Trophoblast cell (in vitro differentiated cells and primary cell): Measurements from ENCODE around the gene GRIPAP1.

Experiments used
- DNase-seq, 2 donors: peaks; one replicate each; pipeline ENCODE4 v3.0.0-alpha.2; 2016
- H2AFZ ChIP-seq: 2 replicates; pipeline ENCODE4 v1.6.1; 2013; ENCODE audit warnings: low read length, moderate library complexity, mild to moderate bottlenecking; ENCODE audit not compliant: insufficient read depth, poor library complexity
- H2AK5ac ChIP-seq: 2 replicates; pipeline ENCODE4 v1.6.1; 2013; ENCODE audit warnings: mild to moderate bottlenecking, low read length
- H2BK120ac ChIP-seq: 2 replicates; pipeline ENCODE4 v1.6.1; 2013; ENCODE audit warnings: low read length, mild to moderate bottlenecking, moderate library complexity; ENCODE audit not compliant: insufficient read depth, poor library complexity
- H2BK12ac ChIP-seq: 2 replicates; pipeline ENCODE4 v1.6.1; 2013; ENCODE audit warnings: mild to moderate bottlenecking, low read length, moderate library complexity
- H2BK5ac ChIP-seq: 2 replicates; pipeline ENCODE4 v1.6.1; 2013; ENCODE audit warnings: low read length, low read depth, moderate library complexity, mild to moderate bottlenecking; ENCODE audit not compliant: poor library complexity
- H3K14ac ChIP-seq: 2 replicates; pipeline ENCODE4 v1.6.1; 2013; ENCODE audit warnings: mild to moderate bottlenecking, low read length
- H3K18ac ChIP-seq: 2 replicates; pipeline ENCODE4 v1.6.1; 2013; ENCODE audit warnings: mild to moderate bottlenecking, low read length
- H3K23ac ChIP-seq: 2 replicates; pipeline ENCODE4 v1.6.1; 2013; ENCODE audit warnings: low read length
- H3K27ac ChIP-seq: 2 replicates; pipeline ENCODE4 v1.5.1; 2013; ENCODE audit warnings: low read depth, mild to moderate bottlenecking, inconsistent platforms, low read length, moderate library complexity
- H3K27me3 ChIP-seq: 2 replicates; pipeline ENCODE4 v1.6.1; 2013; ENCODE audit warnings: inconsistent platforms, mild to moderate bottlenecking, low read length, moderate library complexity; ENCODE audit not compliant: insufficient read depth
- H3K36me3 ChIP-seq, 2 experiments: 1 replicate in 1 of 2; 2 replicates in 1 of 2; pipeline ENCODE4 v1.6.1; 2013; ENCODE audit warnings: low read length in 2 of 2, mild to moderate bottlenecking in 2 of 2, moderate library complexity in 1 of 2; ENCODE audit not compliant: insufficient read depth in 2 of 2, control insufficient read depth in 1 of 2
- H3K4ac ChIP-seq: 2 replicates; pipeline ENCODE4 v1.6.1; 2013; ENCODE audit warnings: low read depth, mild to moderate bottlenecking, low read length, moderate library complexity
- H3K4me1 ChIP-seq, 2 experiments: 1 replicate in 1 of 2; 2 replicates in 1 of 2; pipeline ENCODE4 v1.6.1; 2013; ENCODE audit warnings: low read length in 2 of 2, mild to moderate bottlenecking in 2 of 2, moderate library complexity in 1 of 2; ENCODE audit not compliant: insufficient read depth in 2 of 2, control insufficient read depth in 1 of 2
- H3K4me2 ChIP-seq: 2 replicates; pipeline ENCODE4 v1.6.1; 2013; ENCODE audit warnings: inconsistent platforms, mild to moderate bottlenecking, low read length, moderate library complexity
- H3K4me3 ChIP-seq: 2 replicates; pipeline ENCODE4 v1.5.1; 2013; ENCODE audit warnings: mild to moderate bottlenecking, low read depth, low read length, inconsistent platforms
- H3K79me1 ChIP-seq: one replicate; pipeline ENCODE4 v1.6.1; 2013; ENCODE audit warnings: low read length
- H3K79me2 ChIP-seq: 2 replicates; pipeline ENCODE4 v1.6.1; 2013; ENCODE audit warnings: low read length, mild to moderate bottlenecking; ENCODE audit not compliant: control insufficient read depth, insufficient read depth, poor library complexity
- H3K9ac ChIP-seq: 2 replicates; pipeline ENCODE4 v1.6.1; 2013; ENCODE audit warnings: mild to moderate bottlenecking, low read length
- H3K9me3 ChIP-seq: 2 replicates; pipeline ENCODE4 v1.6.1; 2013; ENCODE audit warnings: low read depth, mild to moderate bottlenecking, control low read depth, inconsistent platforms, low read length; ENCODE audit not compliant: insufficient read depth
- H4K12ac ChIP-seq: 2 replicates; pipeline ENCODE4 v1.6.1; 2013; ENCODE audit warnings: low read depth, mild to moderate bottlenecking, low read length, moderate library complexity
- H4K8ac ChIP-seq: 2 replicates; pipeline ENCODE4 v1.6.1; 2013; ENCODE audit warnings: low read depth, mild to moderate bottlenecking, low read length, moderate library complexity
- H4K91ac ChIP-seq: one replicate; pipeline ENCODE4 v1.6.1; 2013; ENCODE audit warnings: low read depth, mild to moderate bottlenecking, low read length, moderate library complexity
- WGBS: extraction: QIAGEN DNeasy Blood & Tissue Kit; methylation state at CpG from one replicate; pipeline ENCODE4 v1.1.7; 2013; ENCODE audit warnings: missing lambda C conversion rate; ENCODE audit not compliant: insufficient read length, insufficient coverage; ENCODE audit errors: extremely low coverage; 5-methylcytosine and 5-hydroxymethylcytosine counted together

GRIPAP1 gene

GRCh38 chrX:48968377-48968776 is 33.7 kb downstream of the GRIPAP1 start:
- no peak overlapping the region for H2AK5ac ChIP-seq
- no peaks in the 10 kb centered on the region for H3K79me1 ChIP-seq
- H3K4ac ChIP-seq: no peak overlapping the region
- no peaks in the 10 kb centered on the region for H3K79me2 ChIP-seq
- no peak overlapping the region for H2AFZ ChIP-seq
- no peak overlapping the region for H2BK120ac ChIP-seq
- peaks cover under 1 to 4% of the 10 kb centered on the region in 2 experiments for H3K36me3 ChIP-seq
- H3K4me2 ChIP-seq: no peak overlapping the region
- no peak overlapping the region for H4K8ac ChIP-seq
- no peak overlapping the region for H3K14ac ChIP-seq
- H2BK5ac ChIP-seq: no peak overlapping the region
- no peaks in the 10 kb centered on the region for H3K9me3 ChIP-seq
- H4K12ac ChIP-seq: no peak overlapping the region
- H4K91ac ChIP-seq: no peak overlapping the region
- DNase-seq: no peak
- no peak overlapping the region for H3K23ac ChIP-seq
- no CpG with 5 or more reads among the region's 1 CpG for WGBS
- no peak overlapping the region for H2BK12ac ChIP-seq
- H3K27me3 ChIP-seq: no peaks in the 10 kb centered on the region
- H3K9ac ChIP-seq: no peak overlapping the region
- no peak overlapping the region for H3K27ac ChIP-seq
- H3K4me3 ChIP-seq: no peak overlapping the region
- H3K4me1 ChIP-seq: peaks cover 9 to 13% of the 10 kb centered on the region in 2 experiments
- H3K18ac ChIP-seq: no peak overlapping the region

- H3K36me3 ChIP-seq: peaks cover 0 to 4% of the 10 kb centered on the region in 2 experiments
- H2AFZ ChIP-seq: no peak overlapping the region
- no peak overlapping the region for H4K8ac ChIP-seq
- no peak overlapping the region for H4K91ac ChIP-seq
- H3K9me3 ChIP-seq: no peaks in the 10 kb centered on the region
- H3K27ac ChIP-seq: no peak overlapping the region
- peaks cover 9 to 10% of the 10 kb centered on the region in 2 experiments for H3K4me1 ChIP-seq
- H3K79me2 ChIP-seq: no peaks in the 10 kb centered on the region
- no peak overlapping the region for H3K23ac ChIP-seq
- DNase-seq: no peak
- no peak overlapping the region for H3K9ac ChIP-seq
- H3K18ac ChIP-seq: no peak overlapping the region
- no peak overlapping the region for H2BK12ac ChIP-seq
- no peak overlapping the region for H3K4me3 ChIP-seq
- no peak overlapping the region for H2BK120ac ChIP-seq
- H4K12ac ChIP-seq: no peak overlapping the region
- H3K14ac ChIP-seq: no peak overlapping the region
- H2AK5ac ChIP-seq: no peak overlapping the region
- H3K4me2 ChIP-seq: no peak overlapping the region
- no CpG with 5 or more reads among the region's 15 CpGs for WGBS
- no peak overlapping the region for H2BK5ac ChIP-seq
- no peaks in the 10 kb centered on the region for H3K27me3 ChIP-seq
- H3K79me1 ChIP-seq: no peaks in the 10 kb centered on the region
- H3K4ac ChIP-seq: no peak overlapping the region
Measured at GRCh38 chrX:48966796-48967579, 35.1 kb downstream of the GRIPAP1 start.

GRCh38 chrX:48965959-48966358 is 36.1 kb downstream of the GRIPAP1 start:
- H3K4me2 ChIP-seq: no peak overlapping the region
- no peaks in the 10 kb centered on the region for H3K9me3 ChIP-seq
- no peak overlapping the region for H2AK5ac ChIP-seq
- no peak overlapping the region for H4K12ac ChIP-seq
- peaks cover 0 to 4% of the 10 kb centered on the region in 2 experiments for H3K36me3 ChIP-seq
- no peak overlapping the region for H3K18ac ChIP-seq
- no peak overlapping the region for H4K91ac ChIP-seq
- H3K79me1 ChIP-seq: no peaks in the 10 kb centered on the region
- no peaks in the 10 kb centered on the region for H3K27me3 ChIP-seq
- peaks cover 5 to 8% of the 10 kb centered on the region in 2 experiments for H3K4me1 ChIP-seq
- H2BK120ac ChIP-seq: no peak overlapping the region
- H3K4me3 ChIP-seq: no peak overlapping the region
- no peak overlapping the region for H3K14ac ChIP-seq
- no peak overlapping the region for H3K23ac ChIP-seq
- H3K4ac ChIP-seq: no peak overlapping the region
- no CpG with 5 or more reads among the region's 14 CpGs for WGBS
- H3K27ac ChIP-seq: no peak overlapping the region
- H3K79me2 ChIP-seq: no peaks in the 10 kb centered on the region
- H2AFZ ChIP-seq: no peak overlapping the region
- H2BK5ac ChIP-seq: no peak overlapping the region
- no peak overlapping the region for H2BK12ac ChIP-seq
- H3K9ac ChIP-seq: no peak overlapping the region
- H4K8ac ChIP-seq: no peak overlapping the region
- DNase-seq: no peak

GRCh38 chrX:48961585-48962091 is 40.4 kb downstream of the GRIPAP1 start:
- H4K12ac ChIP-seq: no peak overlapping the region
- no peak overlapping the region for H3K23ac ChIP-seq
- no peaks in the 10 kb centered on the region for H3K27me3 ChIP-seq
- peaks cover 6% of the 10 kb centered on the region for H3K79me2 ChIP-seq
- no peak overlapping the region for H3K27ac ChIP-seq
- peaks cover 0 to 4% of the 10 kb centered on the region in 2 experiments for H3K36me3 ChIP-seq
- H3K18ac ChIP-seq: no peak overlapping the region
- H2BK5ac ChIP-seq: no peak overlapping the region
- no peak overlapping the region for H3K9ac ChIP-seq
- peaks cover 0 to 6% of the 10 kb centered on the region in 2 experiments for H3K4me1 ChIP-seq
- peak overlapping the region; percentile 33 for H4K8ac ChIP-seq
- no peak overlapping the region for H3K4ac ChIP-seq
- peaks cover 11% of the 10 kb centered on the region for H3K79me1 ChIP-seq
- no peak for DNase-seq
- no peak overlapping the region for H2BK120ac ChIP-seq
- no peak overlapping the region for H2AK5ac ChIP-seq
- H3K4me2 ChIP-seq: no peak overlapping the region
- H2BK12ac ChIP-seq: no peak overlapping the region
- no peak overlapping the region for H4K91ac ChIP-seq
- no peak overlapping the region for H2AFZ ChIP-seq
- H3K4me3 ChIP-seq: no peak overlapping the region
- H3K9me3 ChIP-seq: no peaks in the 10 kb centered on the region
- H3K14ac ChIP-seq: no peak overlapping the region
- no CpG with 5 or more reads among the region's 5 CpGs for WGBS
